Osteoblast (primary cell): ENCODE measurements around the gene DHH. TPM values are rescaled to one million over a fixed set of nuclear protein-coding genes. Genes with fewer than 3 reads are reported as not detected.

Experiments used
- DNase-seq: peaks from one replicate; pipeline ENCODE4 v3.0.0; 2011; ENCODE audit warnings: low spot score, mixed read lengths; ENCODE audit not compliant: insufficient read length; ENCODE audit errors: missing footprints
- H2AFZ ChIP-seq: 2 replicates; pipeline ENCODE4 v1.6.0; 2011; ENCODE audit warnings: mild to moderate bottlenecking, low read length
- H3K27ac ChIP-seq: 2 replicates; pipeline ENCODE4 v1.5.1; 2011; ENCODE audit warnings: mild to moderate bottlenecking, low read depth, low read length, moderate library complexity
- H3K27me3 ChIP-seq: 2 replicates; pipeline ENCODE4 v1.6.0; 2012; ENCODE audit warnings: mild to moderate bottlenecking, control low read depth, inconsistent platforms, low read length, moderate library complexity; ENCODE audit not compliant: insufficient read depth
- H3K36me3 ChIP-seq: 2 replicates; pipeline ENCODE4 v1.5.1; 2011; ENCODE audit warnings: mild to moderate bottlenecking, low read length, control low read depth, moderate library complexity; ENCODE audit not compliant: insufficient read depth
- H3K4me1 ChIP-seq: 2 replicates; pipeline ENCODE4 v1.5.1; 2011; ENCODE audit warnings: mild to moderate bottlenecking, low read length, control low read depth, moderate library complexity; ENCODE audit not compliant: insufficient read depth
- H3K4me2 ChIP-seq: 2 replicates; pipeline ENCODE4 v1.6.0; 2011; ENCODE audit warnings: mild to moderate bottlenecking, low read length; ENCODE audit not compliant: insufficient read depth
- H3K4me3 ChIP-seq: fragments of 200-600 bp; sonication (generic); 3 replicates; pipeline ENCODE4 v1.5.1; 2012; ENCODE audit warnings: mild to moderate bottlenecking, low read length, inconsistent platforms; ENCODE audit not compliant: insufficient read depth
- H3K79me2 ChIP-seq: 2 replicates; pipeline ENCODE4 v1.6.0; 2012; ENCODE audit warnings: mild to moderate bottlenecking, low read length, control low read depth, inconsistent platforms; ENCODE audit not compliant: insufficient read depth
- H3K9me3 ChIP-seq: 2 replicates; pipeline ENCODE4 v1.5.1; 2011; ENCODE audit warnings: low read depth, low read length, control low read depth
- H4K20me1 ChIP-seq: 2 replicates; pipeline ENCODE4 v1.6.0; 2012; ENCODE audit warnings: mild to moderate bottlenecking, low read length, control low read depth; ENCODE audit not compliant: insufficient read depth
- total RNA-seq: library from RNA; depleted of rRNA; stranded (reverse); fragments of >200 nt; gene quantifications from 2 replicates; pipeline ENCODE4 v1.2.3, GENCODE V29; 2012
- TF ChIP-seq, protein P1 (sequence below): IDR thresholded peaks from 2 replicates; pipeline ENCODE4 v1.5.1; 2011; ENCODE audit warnings: mild to moderate bottlenecking, low read depth, low read length, moderate library complexity; ENCODE audit errors: extremely low read depth

Gene DHH
- total RNA-seq, 1 donor, result not detected

DNA sequence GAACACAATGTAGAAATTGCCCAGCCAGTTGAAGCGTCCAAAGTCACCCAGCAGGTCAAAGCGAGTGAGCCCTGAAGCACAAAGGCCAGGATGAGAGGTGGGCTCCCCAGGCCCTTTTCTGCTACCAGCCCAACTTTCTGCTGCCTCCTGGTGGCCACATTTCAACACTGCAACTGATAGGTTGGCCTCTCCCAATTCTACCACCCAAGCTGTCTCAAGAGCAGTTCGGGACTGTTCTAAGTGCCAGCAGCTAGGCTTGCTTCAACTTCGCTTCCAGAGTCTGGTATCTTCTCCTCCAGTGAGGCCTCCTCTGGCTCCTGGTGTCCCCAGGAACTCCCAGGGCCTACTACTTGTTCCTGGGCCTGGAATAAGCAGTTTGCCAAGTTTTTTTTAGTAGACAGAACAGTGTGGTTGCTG lies 3.4 kb upstream of the DHH start:
- H3K4me3 ChIP-seq, result no peak overlapping the region
- H3K9me3 ChIP-seq, result no peaks in the 10 kb centered on the region
- no peak overlapping the region for H3K27ac ChIP-seq
- peak; percentile 93 for DNase-seq
- H3K4me2 ChIP-seq, result no peak overlapping the region
- H3K27me3 ChIP-seq, result peaks cover 22% of the 10 kb centered on the region
- H2AFZ ChIP-seq, result no peak overlapping the region
- peaks cover 6% of the 10 kb centered on the region for H4K20me1 ChIP-seq
- H3K4me1 ChIP-seq, result no peaks in the 10 kb centered on the region
- TF ChIP-seq, protein P1, sequence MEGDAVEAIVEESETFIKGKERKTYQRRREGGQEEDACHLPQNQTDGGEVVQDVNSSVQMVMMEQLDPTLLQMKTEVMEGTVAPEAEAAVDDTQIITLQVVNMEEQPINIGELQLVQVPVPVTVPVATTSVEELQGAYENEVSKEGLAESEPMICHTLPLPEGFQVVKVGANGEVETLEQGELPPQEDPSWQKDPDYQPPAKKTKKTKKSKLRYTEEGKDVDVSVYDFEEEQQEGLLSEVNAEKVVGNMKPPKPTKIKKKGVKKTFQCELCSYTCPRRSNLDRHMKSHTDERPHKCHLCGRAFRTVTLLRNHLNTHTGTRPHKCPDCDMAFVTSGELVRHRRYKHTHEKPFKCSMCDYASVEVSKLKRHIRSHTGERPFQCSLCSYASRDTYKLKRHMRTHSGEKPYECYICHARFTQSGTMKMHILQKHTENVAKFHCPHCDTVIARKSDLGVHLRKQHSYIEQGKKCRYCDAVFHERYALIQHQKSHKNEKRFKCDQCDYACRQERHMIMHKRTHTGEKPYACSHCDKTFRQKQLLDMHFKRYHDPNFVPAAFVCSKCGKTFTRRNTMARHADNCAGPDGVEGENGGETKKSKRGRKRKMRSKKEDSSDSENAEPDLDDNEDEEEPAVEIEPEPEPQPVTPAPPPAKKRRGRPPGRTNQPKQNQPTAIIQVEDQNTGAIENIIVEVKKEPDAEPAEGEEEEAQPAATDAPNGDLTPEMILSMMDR, result peak; percentile 85
- H3K79me2 ChIP-seq, result no peaks in the 10 kb centered on the region
- peaks cover 56% of the 10 kb centered on the region for H3K36me3 ChIP-seq

DNA sequence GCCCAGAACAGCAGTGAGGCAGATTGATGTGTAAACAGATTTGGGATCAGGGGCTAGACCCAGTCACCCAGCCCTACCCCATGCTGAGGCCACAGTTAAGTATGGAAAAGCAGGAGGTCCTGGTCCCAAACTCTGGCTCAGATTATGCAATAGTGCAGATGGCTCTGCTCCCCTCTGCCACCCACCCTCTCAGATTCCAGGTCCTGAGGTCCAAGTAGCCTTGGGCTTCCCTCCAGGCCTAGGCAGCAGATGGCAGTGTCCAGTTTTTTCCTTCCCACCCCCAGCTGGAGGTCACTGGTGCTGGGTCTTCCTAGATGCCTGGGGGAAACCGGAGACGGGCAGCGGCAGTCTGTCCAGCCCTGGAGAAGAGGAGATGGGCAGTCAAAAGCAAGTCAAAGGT lies 2.8 kb upstream of the DHH start:
- TF ChIP-seq, protein P1, result no peak
- peaks cover 2% of the 10 kb centered on the region for H4K20me1 ChIP-seq
- no peak overlapping the region for H2AFZ ChIP-seq
- no peaks in the 10 kb centered on the region for H3K79me2 ChIP-seq
- H3K4me3 ChIP-seq, result no peak overlapping the region
- H3K9me3 ChIP-seq, result no peaks in the 10 kb centered on the region
- H3K27ac ChIP-seq, result no peak overlapping the region
- H3K36me3 ChIP-seq, result peaks cover 49% of the 10 kb centered on the region
- peaks cover 1% of the 10 kb centered on the region for H3K4me1 ChIP-seq
- H3K27me3 ChIP-seq, result peaks cover 28% of the 10 kb centered on the region
- no peak overlapping the region for H3K4me2 ChIP-seq
- peak; percentile 68 for DNase-seq

DNA sequence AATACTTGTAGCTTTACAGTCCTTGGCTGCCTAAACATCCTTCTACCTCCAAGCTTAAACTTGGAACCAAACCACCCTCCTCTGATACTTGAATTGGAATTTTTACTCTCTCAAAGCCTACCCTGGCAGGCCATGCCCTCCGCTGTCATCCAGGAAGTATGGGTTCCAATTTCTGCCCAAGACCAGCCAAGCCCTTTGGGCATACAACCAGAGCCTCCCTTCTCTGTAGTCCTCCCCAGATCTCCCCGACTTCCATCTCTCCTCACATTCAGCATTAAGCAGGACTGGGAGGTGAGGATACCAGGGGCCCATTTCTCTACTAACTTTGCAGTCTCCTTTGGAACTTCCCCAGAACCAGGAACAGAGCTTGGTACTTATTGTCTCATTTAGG lies 369 bp upstream of the DHH start:
- Histone ChIP-seq H3K4me1 (peaks cover 9% of the 10 kb centered on the region), H3K4me2 (no peak overlapping the region), H3K9me3 (no peaks in the 10 kb centered on the region), H3K27me3 (peaks cover 37% of the 10 kb centered on the region), H3K36me3 (peaks cover 27% of the 10 kb centered on the region), H2AFZ (no peak overlapping the region), H3K27ac (no peak overlapping the region), H3K4me3 (no peak overlapping the region), H3K79me2 (no peaks in the 10 kb centered on the region), H4K20me1 (peaks cover 2% of the 10 kb centered on the region)
- TF ChIP-seq, protein P1, result no peak
- DNase-seq, result peak; percentile 69

DNA sequence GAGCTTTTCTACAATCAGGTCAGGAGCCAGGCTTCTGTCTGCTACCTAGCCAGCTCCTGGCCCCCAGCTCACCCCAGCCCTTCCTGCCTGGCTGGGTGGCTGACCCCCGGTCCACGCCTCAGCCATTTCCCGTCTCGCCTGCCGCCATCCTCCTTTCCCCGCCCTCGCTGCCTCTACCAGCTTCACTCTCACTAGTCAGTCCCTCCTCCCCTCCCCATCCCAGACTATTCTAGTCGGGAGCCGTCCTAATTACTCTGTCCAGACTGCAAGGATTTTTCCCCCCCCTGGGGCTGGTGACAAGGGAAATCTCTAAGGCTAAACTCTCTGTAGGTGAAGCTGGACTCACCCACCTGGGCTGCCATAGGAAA lies 825 bp downstream of the DHH start:
- Histone ChIP-seq H2AFZ (no peak overlapping the region), H3K9me3 (no peaks in the 10 kb centered on the region), H3K4me2 (peak overlapping the region; percentile 59), H3K27me3 (peaks cover 49% of the 10 kb centered on the region), H3K36me3 (peaks cover 23% of the 10 kb centered on the region), H3K4me3 (peak overlapping the region; percentile 22), H3K79me2 (no peaks in the 10 kb centered on the region), H3K4me1 (peaks cover 11% of the 10 kb centered on the region), H4K20me1 (peaks cover 2% of the 10 kb centered on the region), H3K27ac (no peak overlapping the region)
- peak; percentile 85 for DNase-seq
- TF ChIP-seq, protein P1, result no peak
